Stimulated activated CD4-positive, alpha-beta T cell treated with anti-CD3 and anti-CD28 coated beads, Interleukin-4, amount 100 ng/mL, for 48 hours (primary cell): ENCODE data around the gene SNRPD2.

Source experiments
- DNase-seq, 2 donors: peaks; one replicate each; pipeline ENCODE4 v3.0.0-alpha.2; 2020; ENCODE audit warnings: low read depth in 2 of 2

SNRPD2 gene

DNA sequence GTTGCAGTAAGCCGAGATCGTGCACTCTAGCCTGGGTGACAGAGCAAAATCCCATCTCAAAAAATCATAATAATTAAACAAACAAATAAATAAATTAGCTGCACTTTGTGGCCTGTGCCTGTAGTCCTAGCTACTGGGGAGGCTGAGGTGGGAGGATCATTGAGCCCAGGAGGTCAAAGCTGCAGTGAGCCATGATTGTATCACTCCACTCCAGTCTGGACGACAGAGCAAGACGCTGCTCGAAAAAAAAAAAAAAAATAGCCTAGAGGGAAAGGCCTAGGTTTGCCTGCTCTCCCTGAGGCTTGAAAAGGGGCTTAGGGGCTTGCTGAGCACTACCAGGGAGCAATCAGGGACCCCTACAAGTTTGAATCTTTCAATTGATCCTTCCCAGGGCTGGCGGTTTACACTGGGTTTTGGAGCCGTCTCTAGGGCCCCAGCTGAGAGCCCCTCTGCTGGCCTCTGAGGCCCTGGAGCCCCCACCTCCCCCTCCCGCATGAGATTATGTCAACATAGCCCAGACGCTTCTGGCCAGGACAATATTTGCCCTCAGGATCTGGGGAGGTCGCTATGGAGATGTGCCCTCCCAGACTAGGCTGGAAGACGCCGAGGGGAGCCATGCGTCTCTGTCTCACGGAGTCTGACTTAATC, 34.1 kb downstream of the SNRPD2 start:
- DNase-seq = no peak

DNA sequence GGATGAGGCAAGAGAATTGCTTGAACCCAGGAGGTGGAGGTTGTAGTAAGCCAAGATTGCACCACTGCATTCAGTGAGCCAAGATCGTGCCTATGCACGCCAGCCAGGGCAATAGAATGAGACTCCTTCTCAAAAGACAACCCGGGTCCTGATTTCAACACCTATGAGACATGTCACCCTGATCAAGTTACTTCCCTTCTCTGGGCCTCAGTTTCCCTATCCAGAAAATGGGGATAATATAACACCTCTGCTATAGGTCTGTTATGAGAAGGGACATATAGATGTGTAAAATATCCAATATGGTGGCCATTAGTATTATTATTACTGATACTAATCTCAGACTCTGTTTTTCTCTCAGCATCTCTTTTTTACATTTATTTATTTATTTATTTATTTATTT, 36.7 kb downstream of the SNRPD2 start:
- DNase-seq = no peak

DNA sequence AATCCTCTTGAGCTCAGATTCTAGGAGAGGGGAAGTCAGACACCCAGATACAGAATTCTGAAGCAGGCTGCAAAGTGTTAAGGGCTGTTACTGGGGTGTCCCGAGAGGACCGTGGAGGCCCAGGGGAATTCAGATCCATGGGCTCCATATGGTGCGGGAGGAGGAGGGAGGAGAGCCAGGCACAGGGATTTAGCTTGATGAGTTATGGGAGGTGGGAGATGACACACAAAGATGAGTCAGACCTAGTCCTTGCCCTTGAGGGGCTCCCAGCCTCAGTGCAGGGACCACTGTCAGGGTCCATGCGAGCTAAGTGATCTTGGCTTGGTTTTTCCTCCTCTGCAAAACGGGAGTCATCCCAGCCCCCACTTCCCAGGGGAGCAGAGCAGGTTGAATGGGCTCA, 38.1 kb downstream of the SNRPD2 start:
- DNase-seq = no peak

DNA sequence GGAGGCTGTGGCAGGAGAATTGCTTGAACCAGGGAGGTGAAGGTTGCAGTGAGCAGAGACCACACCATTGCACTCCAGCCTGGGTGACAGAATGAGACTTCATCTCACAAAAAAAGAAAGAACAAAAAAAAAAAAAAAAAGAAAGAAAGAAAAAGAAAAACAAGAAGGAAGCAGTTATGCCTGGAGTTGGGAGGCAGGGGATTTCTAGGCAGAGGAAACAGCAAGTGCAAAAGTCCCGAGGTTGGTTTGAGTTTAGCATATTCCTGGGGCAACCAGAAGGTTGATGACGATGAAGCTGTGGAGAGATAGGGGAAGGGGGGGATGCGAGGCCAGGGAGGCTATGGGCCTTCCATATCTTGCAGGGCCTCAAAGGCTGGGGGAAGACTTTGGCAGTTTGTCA, 41.0 kb downstream of the SNRPD2 start:
- DNase-seq = no peak

DNA sequence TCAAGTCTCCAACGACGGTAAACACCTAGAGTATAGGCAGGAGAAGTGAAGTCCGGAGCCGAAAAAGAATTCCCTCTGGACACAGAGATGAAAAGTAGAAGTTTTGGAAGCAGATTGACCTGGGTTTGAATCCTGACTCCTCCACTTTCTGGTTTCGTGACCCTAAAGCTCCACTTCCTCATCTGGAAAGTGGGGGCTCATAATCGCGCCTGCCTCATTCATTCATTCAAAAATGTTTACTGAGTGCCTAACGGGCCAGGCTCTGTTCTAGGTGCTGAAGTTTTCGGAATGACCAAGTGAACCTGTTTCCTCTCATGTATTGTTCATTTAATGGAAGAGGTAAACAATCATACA, 45.4 kb downstream of the SNRPD2 start:
- no peak for DNase-seq

DNA sequence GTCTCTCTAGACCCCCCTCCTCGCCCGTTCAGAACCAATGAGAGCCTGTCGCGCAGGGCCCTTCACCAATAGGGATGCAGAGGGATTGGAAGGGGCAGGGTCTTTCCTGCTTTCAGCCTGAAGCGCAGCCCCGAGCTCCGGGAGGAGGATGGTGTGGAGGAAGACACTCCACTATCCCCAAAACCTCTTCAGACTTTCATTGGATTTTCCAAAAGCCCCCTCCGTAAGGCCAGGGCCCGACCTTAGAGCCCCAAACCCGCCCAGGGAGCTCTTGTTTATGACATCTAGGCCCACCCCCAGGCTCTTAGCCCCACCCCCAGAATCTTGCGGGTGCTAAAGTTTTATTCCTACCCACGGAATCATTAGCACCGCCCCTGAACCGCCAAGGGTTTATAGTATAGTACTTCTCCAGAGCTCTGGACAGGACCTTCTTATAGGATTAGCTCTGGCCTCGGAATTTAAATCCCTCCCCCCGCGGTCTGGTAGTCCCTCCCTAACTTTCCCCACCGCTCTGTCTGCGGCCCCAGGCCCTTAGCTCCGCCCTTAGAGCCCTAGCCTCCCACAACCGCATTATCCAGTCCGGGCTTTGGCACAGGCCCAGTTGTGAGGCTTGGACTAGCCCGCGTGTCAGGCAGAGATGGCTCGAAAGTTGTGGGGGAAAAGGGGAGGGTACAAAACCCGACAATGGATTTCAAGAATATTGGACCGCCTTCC, 46.0 kb downstream of the SNRPD2 start:
- peak; percentile 74 to 79 for DNase-seq

DNA sequence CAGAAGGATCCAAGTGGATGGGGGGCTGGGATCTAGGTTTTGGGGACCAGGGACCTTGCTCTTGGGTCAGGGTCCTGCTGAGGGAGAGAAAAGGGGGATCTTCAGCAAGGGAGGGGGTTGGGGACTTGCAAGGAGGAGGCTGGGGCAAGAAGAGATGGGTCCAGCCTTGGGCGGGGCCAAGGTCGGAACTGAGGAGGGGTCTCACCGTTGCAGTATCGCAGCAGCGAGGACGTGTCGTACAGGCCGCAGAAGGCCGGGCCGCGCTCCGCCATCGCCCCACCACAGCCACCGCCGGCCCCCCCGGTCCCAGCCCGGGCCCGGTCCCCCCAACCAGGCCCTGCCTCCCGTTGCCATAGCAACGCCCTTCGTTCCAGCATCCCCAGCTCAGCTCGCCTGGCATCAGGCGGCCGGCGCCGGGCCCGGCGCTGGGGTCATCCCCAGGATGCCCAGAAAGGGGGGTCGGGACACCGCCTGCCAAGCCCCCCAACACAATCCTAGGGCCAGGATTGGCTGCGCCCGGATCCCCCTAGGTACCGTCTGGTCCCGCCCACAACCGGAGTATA, 46.6 kb downstream of the SNRPD2 start:
- DNase-seq = no peak

DNA sequence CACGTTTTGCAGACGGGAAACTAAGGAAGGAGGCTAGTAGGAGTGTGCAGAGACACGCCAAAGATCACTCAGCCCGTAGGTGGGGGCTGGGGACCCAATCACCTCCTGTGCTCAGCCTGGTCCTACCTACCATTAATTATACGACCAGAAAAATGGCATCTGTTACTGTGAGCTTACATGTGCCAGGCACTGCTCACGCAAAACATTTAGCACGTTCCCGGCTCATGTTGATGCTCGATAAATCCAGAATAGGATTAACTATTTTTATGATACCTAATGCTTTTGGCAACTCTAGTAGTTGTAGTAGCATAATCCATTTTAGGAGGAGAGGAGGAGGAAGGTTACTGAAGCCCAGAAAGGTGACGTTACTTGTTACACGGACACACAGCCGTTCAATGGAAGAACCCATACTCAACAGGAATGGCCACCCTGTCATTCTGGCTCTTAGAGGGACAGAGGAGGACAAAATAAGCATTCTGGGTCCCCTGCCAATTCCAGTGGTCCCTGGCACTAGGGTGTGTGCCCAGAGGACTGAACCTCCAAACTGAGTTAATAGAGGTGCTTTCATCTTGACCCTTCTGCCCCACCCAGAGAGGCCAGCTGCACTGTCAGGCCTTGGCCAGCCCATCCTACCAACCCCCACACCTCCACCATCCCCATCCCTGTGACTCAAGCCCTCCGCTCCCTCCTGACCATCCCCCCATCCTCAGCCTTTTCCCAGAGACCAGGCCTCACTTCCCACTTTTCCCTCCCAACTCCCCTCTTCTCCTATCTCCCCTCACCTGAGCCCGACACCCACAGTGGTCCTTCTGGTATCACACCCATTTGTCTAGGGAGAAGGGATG, 47.6 kb downstream of the SNRPD2 start:
- DNase-seq = no peak

DNA sequence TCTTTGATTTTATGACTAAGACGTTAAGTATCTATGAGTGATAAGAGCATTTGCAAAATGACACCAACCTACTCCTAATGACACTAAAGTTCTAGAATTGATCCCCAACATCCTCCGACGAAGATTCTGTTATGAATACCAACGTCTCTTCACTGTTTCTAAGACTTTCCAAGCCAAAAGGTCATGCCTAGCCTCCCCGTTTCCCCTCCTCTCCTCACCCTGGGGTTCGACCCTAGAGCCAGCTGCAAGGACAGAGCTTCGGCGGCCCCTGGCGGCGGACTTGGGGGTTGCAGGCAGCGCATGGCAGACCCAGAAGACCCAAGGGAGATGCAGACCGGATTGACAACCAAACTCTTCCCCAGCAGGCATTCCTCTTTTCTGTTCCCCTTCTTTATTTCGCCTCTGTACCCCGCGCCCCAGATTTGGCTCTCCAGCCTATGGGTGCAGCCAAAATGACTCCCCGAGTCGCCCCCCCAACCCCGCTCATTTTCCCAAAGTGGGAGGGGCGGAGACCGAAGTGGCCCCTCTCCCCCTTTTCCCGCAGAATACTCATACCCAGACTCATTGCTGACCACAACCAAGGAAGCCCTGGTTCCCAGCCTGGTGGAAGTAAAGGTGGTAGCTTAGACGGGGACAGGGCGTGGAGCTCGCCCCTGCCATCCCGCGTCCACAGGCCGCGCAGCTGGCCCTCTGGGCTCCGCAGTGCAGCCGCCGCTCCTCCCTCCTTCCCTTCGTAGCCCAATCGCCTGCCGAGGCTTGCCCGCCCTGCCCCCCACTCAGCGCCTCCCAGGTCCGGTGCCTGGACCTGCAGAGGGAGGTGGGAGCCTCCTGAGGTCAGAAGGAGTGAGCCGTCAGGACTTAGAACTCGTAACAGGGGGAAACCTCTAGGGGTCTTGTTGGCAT, 48.5 kb downstream of the SNRPD2 start:
- DNase-seq = peak; percentile 93 to 95

DNA sequence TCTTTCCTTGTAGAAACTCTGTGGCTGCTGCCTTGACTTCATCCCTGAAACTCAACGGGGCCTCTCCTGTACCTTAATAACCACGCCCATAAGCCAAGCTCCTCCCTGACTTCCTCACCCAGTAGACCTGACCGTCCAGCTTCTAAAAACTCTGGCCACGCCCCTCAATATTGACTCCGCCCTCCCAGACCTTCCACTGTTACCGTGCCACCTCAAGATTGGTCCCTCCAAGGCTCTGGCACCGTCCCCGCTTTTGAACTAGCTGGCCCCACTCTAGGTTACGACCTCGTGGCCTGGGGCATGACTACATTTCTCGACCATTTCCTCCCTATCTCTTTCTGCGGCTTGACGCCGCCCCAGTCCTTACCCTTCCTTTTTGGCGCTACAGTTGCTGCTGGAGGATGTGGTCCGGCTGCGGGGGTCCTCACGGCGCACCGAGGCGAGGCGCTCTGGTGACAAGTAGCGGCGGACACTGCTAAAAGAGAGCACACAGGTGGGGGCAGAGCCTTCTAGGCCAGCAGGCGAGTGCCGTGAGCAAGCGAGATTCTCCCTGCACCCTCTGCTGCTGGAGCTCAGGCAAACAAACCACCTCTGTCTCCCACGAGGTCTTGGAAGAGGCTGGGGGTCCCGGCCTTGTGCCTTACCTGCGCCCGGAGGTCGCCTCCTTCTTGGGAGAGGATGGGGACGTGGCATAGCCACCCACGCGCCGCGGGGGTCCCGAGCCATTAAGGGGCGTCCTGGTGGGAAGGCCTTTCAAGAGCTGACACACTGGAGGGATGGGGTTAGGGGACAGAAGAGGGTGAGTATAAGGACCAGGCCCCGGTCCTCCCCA, 50.3 kb downstream of the SNRPD2 start:
- DNase-seq = peak; percentile 81 to 88

DNA sequence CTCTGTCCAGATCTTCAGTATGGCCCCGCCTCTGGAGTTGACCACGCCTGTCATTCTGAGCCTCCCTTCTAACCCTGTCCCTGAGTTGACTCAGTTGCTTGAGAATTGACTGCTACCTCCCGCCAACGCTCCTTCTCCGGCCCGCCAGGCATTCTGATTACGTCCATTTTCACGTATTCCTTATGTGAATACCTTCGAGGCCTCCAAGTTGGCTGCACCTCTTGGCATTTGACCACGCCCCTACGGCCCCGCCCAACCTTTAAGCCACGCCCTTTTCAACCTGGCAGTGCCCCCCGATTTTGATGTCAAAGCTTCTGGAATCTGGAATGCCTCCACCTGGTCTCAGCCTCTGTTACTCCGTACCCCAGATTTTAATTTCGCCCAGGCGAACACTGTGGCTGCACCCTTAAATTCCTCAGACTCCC, 50.9 kb downstream of the SNRPD2 start:
- peak; percentile 47 to 64 for DNase-seq

DNA sequence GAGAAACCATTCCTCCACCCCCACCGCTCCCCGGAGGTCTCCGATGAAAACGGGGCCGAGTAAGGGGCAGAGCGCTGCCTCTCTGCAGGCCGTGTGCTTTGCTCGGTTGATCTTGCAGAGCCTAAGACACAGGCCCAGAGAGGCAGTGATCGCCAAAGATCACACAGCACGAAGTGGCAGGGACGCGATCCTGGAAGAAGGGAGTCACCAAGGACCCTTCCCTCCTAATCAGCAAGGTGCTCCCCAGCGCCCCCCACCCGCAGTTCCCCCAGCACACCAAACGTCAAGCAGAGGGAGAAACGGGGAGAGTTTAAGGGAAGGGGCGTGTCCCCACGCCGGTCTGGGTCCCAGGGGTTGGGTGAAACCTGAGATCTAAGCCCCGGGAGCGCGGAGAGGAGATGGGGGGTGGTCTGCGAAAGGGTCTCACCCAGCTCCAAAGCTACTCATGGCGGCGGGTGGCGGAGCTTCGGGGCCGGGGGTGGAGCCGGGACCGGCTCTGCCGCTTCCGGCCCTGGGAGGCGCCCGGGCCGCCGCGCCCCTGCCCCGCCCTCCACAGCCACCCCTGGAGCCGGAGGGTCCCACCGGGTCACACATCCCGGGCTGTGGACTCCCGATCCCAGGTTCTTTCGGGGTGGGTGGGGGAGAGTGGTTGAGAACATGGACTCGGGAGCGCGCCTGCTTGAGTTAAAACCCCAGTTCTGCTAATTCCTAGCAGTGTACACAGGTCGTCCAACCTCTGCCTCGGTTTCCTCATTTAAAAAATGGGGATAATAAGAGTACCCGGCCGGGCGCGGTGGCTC, 52.6 kb downstream of the SNRPD2 start, which contains the start of gene EML2:
Gene EML2, minus strand, starts transcription at position 468 of the 800 bp plus-strand sequence. Its CDS starts 21 bp downstream, at position 447.
- peak in 1 of 2 donors; percentile 44 for DNase-seq

DNA sequence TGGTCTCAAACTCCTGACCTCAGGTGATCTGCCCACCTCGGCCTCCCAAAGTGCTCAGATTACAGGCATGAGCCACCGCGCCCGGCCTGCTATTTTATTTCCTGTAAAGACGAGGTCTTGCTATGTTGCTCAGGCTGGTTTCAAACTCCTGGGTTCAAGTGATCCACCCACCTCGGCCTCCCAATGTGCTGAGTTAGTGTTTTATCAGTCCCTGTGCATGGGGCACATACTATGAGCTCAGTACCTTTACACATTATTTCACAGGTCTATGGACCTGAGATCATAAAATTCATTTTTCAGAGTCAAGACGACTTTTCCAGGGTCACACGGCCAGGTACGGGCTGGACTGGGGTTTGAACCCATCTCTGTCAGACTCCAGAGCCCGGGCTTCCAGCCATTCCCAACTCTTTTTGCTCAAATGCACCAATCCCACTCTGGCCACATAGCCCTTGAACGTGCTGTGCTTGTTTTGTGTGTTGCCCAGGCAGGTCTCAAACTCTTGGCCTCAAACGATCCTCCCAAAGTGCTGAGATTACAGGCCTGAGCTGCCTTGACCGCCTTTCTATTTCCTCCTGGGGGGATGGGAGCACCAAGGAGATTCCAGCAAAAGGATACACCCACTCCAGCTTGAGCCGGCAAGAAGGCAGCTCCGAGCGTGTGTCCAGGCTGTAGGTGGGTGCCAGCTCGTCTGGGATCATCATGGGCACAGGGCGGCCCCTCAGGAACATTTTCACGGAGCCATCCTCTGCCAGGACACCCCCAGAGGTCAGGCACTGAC, 53.7 kb downstream of the SNRPD2 start:
- no peak for DNase-seq
